K562 (cell line): Measurements from ENCODE around the gene ZNF701. TPM values are rescaled to one million over a fixed set of nuclear protein-coding genes. Genes with fewer than 3 reads are reported as not detected.

Experiments
- ARID3B ChIP-seq: fragments of 250-450 bp; sonication (Bioruptor Pico); IDR thresholded peaks from 2 replicates; pipeline ENCODE4 v1.4.0; 2020; ENCODE audit warnings: borderline replicate concordance
- ASH1L ChIP-seq: fragments of 450-650 bp; IDR thresholded peaks from 2 replicates; pipeline ENCODE4 v1.6.1; 2018; ENCODE audit warnings: borderline replicate concordance, mild to moderate bottlenecking, low read depth; ENCODE audit not compliant: partially characterized antibody
- CUX1 ChIP-seq: fragments of 200-800 bp; sonication (Bioruptor generic); IDR thresholded peaks from 2 replicates; pipeline ENCODE4 v1.6.1; 2016; ENCODE audit warnings: missing genetic modification characterization, missing compliant biosample characterization
- CXXC5 ChIP-seq: fragments of 250-450 bp; sonication (Bioruptor Pico); IDR thresholded peaks from 2 replicates; pipeline ENCODE4 v1.8.0; 2022; ENCODE audit warnings: inconsistent platforms, mild to moderate bottlenecking, moderate library complexity
- ERF ChIP-seq: fragments of 450-650 bp; formaldehyde crosslinking; IDR thresholded peaks from 2 replicates; pipeline ENCODE4 v1.4.0; 2020; ENCODE audit warnings: mild to moderate bottlenecking, mixed read lengths
- GATAD2A ChIP-seq: fragments of 450-650 bp; IDR thresholded peaks from 2 replicates; pipeline ENCODE4 v1.6.1; 2017
- HDGF ChIP-seq: fragments of 450-650 bp; IDR thresholded peaks from 2 replicates; pipeline ENCODE4 v1.6.1; 2016
- JUN ChIP-seq, 2 experiments: sonication (generic) in 1 of 2; formaldehyde crosslinking in 1 of 2; IDR thresholded peaks; 2 replicates each; pipeline versions ENCODE4 v1.6.1 to v1.8.0; 2012 to 2022; ENCODE audit warnings: borderline replicate concordance in 2 of 2, mild to moderate bottlenecking in 2 of 2, improper control_type of control experiment in 1 of 2, low read depth in 1 of 2, low read length in 1 of 2, missing genetic modification reagents in 1 of 2
- MEIS2 ChIP-seq: fragments of 450-650 bp; IDR thresholded peaks from 2 replicates; pipeline ENCODE4 v1.6.1; 2014; ENCODE audit warnings: mild to moderate bottlenecking; ENCODE audit not compliant: partially characterized antibody
- NCOR1 ChIP-seq: fragments of 450-650 bp; IDR thresholded peaks from 2 replicates; pipeline ENCODE4 v1.6.1; 2016; ENCODE audit warnings: mild to moderate bottlenecking, moderate library complexity
- PBX2 ChIP-seq, 2 experiments: IDR thresholded peaks in 1 of 2; conservative IDR thresholded peaks in 1 of 2; 2 replicates each; pipeline ENCODE4 v1.6.1; 2016; ENCODE audit warnings: low read depth in 2 of 2, mild to moderate bottlenecking in 1 of 2, missing compliant biosample characterization in 1 of 2, missing genetic modification characterization in 1 of 2, moderate library complexity in 1 of 2
- STAT5B ChIP-seq: fragments of 250-450 bp; sonication (Bioruptor Pico); IDR thresholded peaks from 2 replicates; pipeline ENCODE4 v1.8.0; 2021; ENCODE audit warnings: mild to moderate bottlenecking, inconsistent platforms
- TAF9B ChIP-seq: fragments of 450-650 bp; IDR thresholded peaks from 2 replicates; pipeline ENCODE4 v1.6.1; 2018; ENCODE audit warnings: mild to moderate bottlenecking; ENCODE audit not compliant: partially characterized antibody
- TRIM24 ChIP-seq, 2 experiments: fragments of 450-650 bp; IDR thresholded peaks; 2 replicates each; pipeline ENCODE4 v1.6.1; 2016
- ZNF444 ChIP-seq: fragments of 250-450 bp; sonication (Bioruptor Pico); IDR thresholded peaks from 2 replicates; pipeline ENCODE4 v1.4.0; 2020; ENCODE audit warnings: mild to moderate bottlenecking, moderate library complexity
- polyA plus RNA-seq, 8 experiments: library from polyadenylated mRNA; depleted of rRNA in 4 of 8; stranded (reverse) in 5 of 8; unstranded in 3 of 8; fragments of >200 nt; fragmentation: Nextera tagmentation in 2 of 8; fragmentation: Illumina TruSeq in 1 of 8; extraction: Ambion mirVana in 2 of 8; extraction: Trizol in 1 of 8; gene quantifications; 2 replicates each; pipeline versions ENCODE4 v1.2.1 to v1.2.3, GENCODE V29; 2011 to 2014; ENCODE audit warnings: inconsistent platforms in 1 of 8, missing spikeins in 1 of 8
- total RNA-seq, 7 experiments: library from RNA; depleted of rRNA in 6 of 7; stranded (reverse); fragments of >200 nt in 6 of 7; fragmentation: Illumina TruSeq in 2 of 7; extraction: Trizol in 2 of 7; gene quantifications; 2 replicates each; pipeline versions ENCODE4 v1.2.1 to v1.2.3, GENCODE V29; 2011 to 2021; ENCODE audit warnings: low replicate concordance in 1 of 7
- TF ChIP-seq, protein P1 (sequence below): sonication (generic); formaldehyde crosslinking; IDR thresholded peaks from 2 replicates; pipeline ENCODE4 v1.9.0; 2022; ENCODE audit warnings: mild to moderate bottlenecking, missing genetic modification reagents
- TF ChIP-seq, protein P2 (sequence below): fragments of 450-650 bp; IDR thresholded peaks from 2 replicates; pipeline ENCODE4 v1.6.1; 2016; ENCODE audit warnings: missing biosample characterization, missing genetic modification characterization

Gene ZNF701
- total and polyA plus RNA-seq, 9 of the 15 experiments (the other 6 are each of a cell fraction or from before 2014, with no cell fraction given): 5.3 to 15.9 (median 10.1) TPM

GRCh38 chr19:52626915-52627314 lies 56.8 kb downstream of the ZNF701 start (continued):
- TF ChIP-seq TAF9B: no peak
- TF ChIP-seq HDGF: no peak
- peak; percentile 36; the same call in 1 of the 2 replicates for TF ChIP-seq CUX1
- TF ChIP-seq ZNF444 (CRISPR knock-in tag): no peak
- TF ChIP-seq STAT5B (CRISPR knock-in tag): no peak
- TF ChIP-seq, protein P1, sequence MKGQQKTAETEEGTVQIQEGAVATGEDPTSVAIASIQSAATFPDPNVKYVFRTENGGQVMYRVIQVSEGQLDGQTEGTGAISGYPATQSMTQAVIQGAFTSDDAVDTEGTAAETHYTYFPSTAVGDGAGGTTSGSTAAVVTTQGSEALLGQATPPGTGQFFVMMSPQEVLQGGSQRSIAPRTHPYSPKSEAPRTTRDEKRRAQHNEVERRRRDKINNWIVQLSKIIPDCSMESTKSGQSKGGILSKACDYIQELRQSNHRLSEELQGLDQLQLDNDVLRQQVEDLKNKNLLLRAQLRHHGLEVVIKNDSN (CRISPR knock-in tag): no peak
- 0 out of 4 replicates have a peak, but pooled peaks of 1 of the 2 experiments have one; percentile 30 for TF ChIP-seq TRIM24 (IDR thresholded peaks at IDR 0.05)
- TF ChIP-seq ASH1L: no peak
- TF ChIP-seq, protein P2, sequence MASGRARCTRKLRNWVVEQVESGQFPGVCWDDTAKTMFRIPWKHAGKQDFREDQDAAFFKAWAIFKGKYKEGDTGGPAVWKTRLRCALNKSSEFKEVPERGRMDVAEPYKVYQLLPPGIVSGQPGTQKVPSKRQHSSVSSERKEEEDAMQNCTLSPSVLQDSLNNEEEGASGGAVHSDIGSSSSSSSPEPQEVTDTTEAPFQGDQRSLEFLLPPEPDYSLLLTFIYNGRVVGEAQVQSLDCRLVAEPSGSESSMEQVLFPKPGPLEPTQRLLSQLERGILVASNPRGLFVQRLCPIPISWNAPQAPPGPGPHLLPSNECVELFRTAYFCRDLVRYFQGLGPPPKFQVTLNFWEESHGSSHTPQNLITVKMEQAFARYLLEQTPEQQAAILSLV (tag): no peak
- TF ChIP-seq MEIS2: no peak
- TF ChIP-seq CXXC5 (CRISPR knock-in tag): peak; percentile 10; the same call in 1 of the 2 replicates
- no peak for TF ChIP-seq ERF
- no peak for TF ChIP-seq JUN (IDR thresholded peaks at IDR 0.05; ENCODE audit: borderline replicate concordance, low read depth, low read length)
- no peak for TF ChIP-seq JUN (CRISPR knock-in tag; IDR thresholded peaks at IDR 0.05; ENCODE audit: borderline replicate concordance)
- no peak for TF ChIP-seq GATAD2A
- TF ChIP-seq PBX2 (CRISPR knock-in tag; IDR thresholded peaks at IDR 0.05; ENCODE audit: low read depth): no peak
- TF ChIP-seq PBX2 (tag; conservative IDR thresholded peaks at IDR 0.05; ENCODE audit: low read depth): no peak
- TF ChIP-seq NCOR1: peak; percentile 20; the same call in 1 of the 2 replicates
- TF ChIP-seq ARID3B (CRISPR knock-in tag): no peak
